Testis (tissue), 3 donors: ENCODE results near the gene KLRF1. TPM values are rescaled to one million over a fixed set of nuclear protein-coding genes. Genes with fewer than 3 reads are reported as not detected.

Experiments used
- DNase-seq: peaks from one replicate; pipeline ENCODE4 v3.0.0-alpha.2; 2019
- H3K27ac ChIP-seq, 2 donors: fragments of 200-600 bp; sonication (generic); one replicate each; pipeline ENCODE4 v1.5.1; 2019
- H3K27me3 ChIP-seq: fragments of 200-600 bp; sonication (generic); one replicate; pipeline ENCODE4 v1.5.1; 2019
- H3K36me3 ChIP-seq: fragments of 200-600 bp; sonication (generic); one replicate; pipeline ENCODE4 v1.5.1; 2017; ENCODE audit warnings: low read depth; ENCODE audit errors: missing control alignments
- H3K4me1 ChIP-seq: fragments of 200-600 bp; sonication (generic); one replicate; pipeline ENCODE4 v1.5.1; 2019
- H3K4me3 ChIP-seq, 2 donors: fragments of 200-600 bp; sonication (generic); one replicate each; pipeline ENCODE4 v1.5.1; 2017 to 2019
- H3K9me3 ChIP-seq: fragments of 200-600 bp; sonication (generic); one replicate; pipeline ENCODE4 v1.5.1; 2017
- POLR2A ChIP-seq: fragments of 450-650 bp; IDR thresholded peaks from one replicate; pipeline ENCODE4 v1.6.1; 2017; ENCODE audit warnings: antibody characterized with exemption, mild to moderate bottlenecking, moderate library complexity
- WGBS, 2 donors: methylation state at CpG; one replicate each; pipeline ENCODE4 v1.1.5; 2018; 5-methylcytosine and 5-hydroxymethylcytosine counted together
- intact Hi-C: fragments of 100-400 bp; cut with DNase I; formaldehyde crosslinking; loops from one replicate; pipeline ENCODE4 v1.15.1; 2023; ENCODE audit warnings: low total_unique reads
- polyA plus RNA-seq: library from polyadenylated mRNA; stranded (reverse); fragments of 350-450 nt; fragmentation: Illumina TruSeq; extraction: RNeasy Lipid Tissue Mini Kit (QIAGEN cat#74804); gene quantifications from one replicate; pipeline ENCODE4 v1.2.3, GENCODE V29; 2014; ENCODE audit warnings: low read depth, low replicate concordance; ENCODE audit not compliant: insufficient read depth
- total RNA-seq, 2 donors: library from RNA; depleted of rRNA; stranded (reverse); fragments of >200 nt; gene quantifications; one replicate each; pipeline ENCODE4 v1.2.3, GENCODE V29; 2016
- TF ChIP-seq, protein P1 (sequence below), 3 experiments: fragments of 450-650 bp in 2 of 3; fragments of 200-600 bp in 1 of 3; sonication (generic) in 1 of 3; IDR thresholded peaks; one replicate each; pipeline ENCODE4 v1.5.1; 2016 to 2019; ENCODE audit warnings: antibody characterized with exemption in 3 of 3, mild to moderate bottlenecking in 2 of 3, moderate library complexity in 1 of 3

KLRF1 gene
- total and polyA plus RNA-seq, 3 donors from 2014 or later, result 0.43 to 1.2 (median 1.0) TPM

DNA sequence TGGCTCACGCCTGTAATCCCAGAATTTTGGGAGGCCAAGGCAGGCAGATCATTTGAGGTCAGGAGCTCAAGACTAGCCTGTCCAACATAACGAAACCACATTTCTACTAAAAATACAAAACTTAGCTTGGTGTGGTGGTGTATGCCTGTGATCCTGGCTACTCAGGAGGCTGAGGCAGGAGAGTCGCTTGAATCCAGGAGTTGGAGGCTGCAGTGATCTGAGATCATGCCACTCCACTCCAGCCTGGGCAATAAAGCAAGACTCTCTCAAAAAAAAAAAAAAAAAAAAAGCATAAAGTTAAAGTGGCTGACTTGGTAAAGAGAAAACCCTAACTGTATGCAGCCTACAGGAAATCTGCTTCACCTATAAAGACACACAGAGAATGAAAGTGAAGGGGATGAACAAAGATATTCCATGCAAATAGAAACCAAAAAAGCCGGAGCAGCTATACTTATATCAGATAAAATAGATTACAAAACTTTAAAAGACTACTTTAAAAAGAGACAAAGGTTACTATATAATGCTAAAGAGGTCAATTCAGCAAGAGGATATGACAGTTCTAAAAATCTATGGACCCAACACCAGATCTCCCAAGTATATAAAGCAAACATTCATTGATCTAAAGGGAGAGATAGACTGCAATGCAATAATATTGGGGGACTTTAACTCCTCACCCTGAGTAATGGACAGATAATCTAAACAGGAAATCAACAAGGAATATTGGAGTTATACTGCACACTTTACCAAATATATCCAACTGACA, 37.8 kb downstream of the KLRF1 start:
- no peaks in the 10 kb centered on the region for H3K9me3 ChIP-seq
- no peaks in the 10 kb centered on the region for H3K27me3 ChIP-seq
- 72 to 79% methylated on average over 4 of the region's 4 CpGs for WGBS, 2 donors
- H3K36me3 ChIP-seq, result no peaks in the 10 kb centered on the region
- no peak for DNase-seq
- H3K27ac ChIP-seq, result no peak overlapping the region
- TF ChIP-seq POLR2A, result no peak
- TF ChIP-seq, protein P1, sequence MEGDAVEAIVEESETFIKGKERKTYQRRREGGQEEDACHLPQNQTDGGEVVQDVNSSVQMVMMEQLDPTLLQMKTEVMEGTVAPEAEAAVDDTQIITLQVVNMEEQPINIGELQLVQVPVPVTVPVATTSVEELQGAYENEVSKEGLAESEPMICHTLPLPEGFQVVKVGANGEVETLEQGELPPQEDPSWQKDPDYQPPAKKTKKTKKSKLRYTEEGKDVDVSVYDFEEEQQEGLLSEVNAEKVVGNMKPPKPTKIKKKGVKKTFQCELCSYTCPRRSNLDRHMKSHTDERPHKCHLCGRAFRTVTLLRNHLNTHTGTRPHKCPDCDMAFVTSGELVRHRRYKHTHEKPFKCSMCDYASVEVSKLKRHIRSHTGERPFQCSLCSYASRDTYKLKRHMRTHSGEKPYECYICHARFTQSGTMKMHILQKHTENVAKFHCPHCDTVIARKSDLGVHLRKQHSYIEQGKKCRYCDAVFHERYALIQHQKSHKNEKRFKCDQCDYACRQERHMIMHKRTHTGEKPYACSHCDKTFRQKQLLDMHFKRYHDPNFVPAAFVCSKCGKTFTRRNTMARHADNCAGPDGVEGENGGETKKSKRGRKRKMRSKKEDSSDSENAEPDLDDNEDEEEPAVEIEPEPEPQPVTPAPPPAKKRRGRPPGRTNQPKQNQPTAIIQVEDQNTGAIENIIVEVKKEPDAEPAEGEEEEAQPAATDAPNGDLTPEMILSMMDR (IDR thresholded peaks at IDR 0.05), result no peak
- H3K4me1 ChIP-seq, result no peaks in the 10 kb centered on the region
- H3K4me3 ChIP-seq, result no peak overlapping the region
- intact Hi-C loops, result no loop called here

DNA sequence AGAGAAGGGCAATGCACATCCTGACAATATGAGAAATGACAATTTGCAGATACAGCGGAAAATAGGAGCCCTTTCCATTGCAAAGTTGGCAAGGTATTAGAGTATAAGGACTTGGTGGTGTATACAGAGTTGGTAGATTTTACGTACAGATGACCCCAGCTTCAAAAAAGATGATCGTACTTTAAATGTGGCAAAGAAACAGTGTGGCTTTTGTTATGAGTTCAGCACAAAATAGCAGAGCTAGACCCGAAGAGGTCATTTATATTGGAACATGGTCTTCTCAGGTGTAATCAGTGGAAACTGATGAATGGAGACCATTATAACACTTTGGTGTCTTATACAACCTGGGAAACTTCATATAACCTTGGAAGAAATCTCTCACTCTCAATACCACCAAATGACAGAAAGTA, 39.6 kb downstream of the KLRF1 start:
- Histone ChIP-seq H3K4me1 (peaks cover 5% of the 10 kb centered on the region), H3K4me3 (peak overlapping the region; percentile 17 to 24), H3K27ac (peak overlapping the region; percentile 2 to 74), H3K9me3 (no peaks in the 10 kb centered on the region), H3K27me3 (no peaks in the 10 kb centered on the region), H3K36me3 (no peaks in the 10 kb centered on the region)
- no peak for DNase-seq
- 48 to 50% methylated on average over 4 of the region's 4 CpGs for WGBS, 2 donors
- intact Hi-C loops, result no loop called here
- TF ChIP-seq POLR2A, result no peak
- TF ChIP-seq, protein P1 (IDR thresholded peaks at IDR 0.05), result no peak

DNA sequence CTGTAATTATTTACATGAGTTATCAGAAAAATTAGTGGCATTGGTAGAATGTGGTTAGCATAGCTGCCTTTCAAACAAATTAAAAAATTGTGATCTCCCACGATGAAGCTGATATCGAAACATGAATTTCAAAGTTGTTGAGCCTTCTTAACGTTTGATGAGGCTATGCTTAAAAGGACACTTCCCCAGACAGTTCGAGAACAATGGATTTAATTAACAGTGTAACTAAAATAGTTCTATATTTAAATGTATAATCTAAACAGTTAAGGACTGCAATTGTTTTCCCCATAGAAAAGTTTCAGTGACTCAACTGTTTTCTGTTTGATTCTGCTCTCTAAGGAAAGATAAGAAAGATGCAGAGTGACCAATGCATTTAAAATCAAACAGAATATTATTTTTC, 40.2 kb downstream of the KLRF1 start:
- H3K4me1 ChIP-seq, result peaks cover 6% of the 10 kb centered on the region
- H3K27me3 ChIP-seq, result no peaks in the 10 kb centered on the region
- DNase-seq, result no peak
- 44 to 46% methylated on average over 4 of the region's 4 CpGs for WGBS, 2 donors
- peak overlapping the region; percentile 17 to 24 for H3K4me3 ChIP-seq
- no peaks in the 10 kb centered on the region for H3K36me3 ChIP-seq
- intact Hi-C loops, result no loop called here
- TF ChIP-seq, protein P1 (IDR thresholded peaks at IDR 0.05), result no peak
- TF ChIP-seq POLR2A, result no peak
- H3K9me3 ChIP-seq, result no peaks in the 10 kb centered on the region
- H3K27ac ChIP-seq, result peak overlapping the region; percentile 2 to 74

DNA sequence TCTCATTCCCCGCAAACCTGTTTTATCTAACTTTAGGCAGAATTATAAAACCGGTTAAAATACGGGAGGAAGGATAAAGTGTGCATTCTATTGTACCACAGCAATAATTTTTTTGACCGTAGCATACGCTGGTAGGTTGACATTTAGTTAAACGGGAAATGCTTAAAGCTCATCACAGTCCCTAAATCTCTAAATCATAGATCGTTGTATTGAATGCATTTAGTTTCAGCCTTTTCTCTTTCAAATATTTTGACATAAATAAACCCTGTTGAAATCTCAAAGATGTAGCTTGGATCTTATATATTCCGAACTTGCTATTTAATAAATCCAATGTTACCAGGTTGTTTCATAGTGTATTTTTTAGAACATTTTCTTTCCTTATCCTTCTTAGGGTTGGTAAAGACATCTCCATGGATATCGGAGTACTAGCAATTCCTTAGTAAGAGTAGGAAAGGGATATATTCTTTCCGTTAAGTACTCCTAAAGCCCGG, 41.1 kb downstream of the KLRF1 start:
- no peak for DNase-seq
- H3K27ac ChIP-seq, result peak overlapping the region; percentile 85 to 87

More for the DNA sequence above, 41.1 kb downstream of the KLRF1 start:
- H3K4me3 ChIP-seq, result peak overlapping the region; percentile 24 to 51
- TF ChIP-seq, protein P1 (IDR thresholded peaks at IDR 0.05), result no peak
- TF ChIP-seq POLR2A, result no peak
- H3K4me1 ChIP-seq, result peaks cover 6% of the 10 kb centered on the region
- H3K36me3 ChIP-seq, result no peaks in the 10 kb centered on the region
- H3K27me3 ChIP-seq, result no peaks in the 10 kb centered on the region
- H3K9me3 ChIP-seq, result no peaks in the 10 kb centered on the region
- 57 to 63% methylated on average over 11 of the region's 11 CpGs for WGBS, 2 donors
- intact Hi-C loops, result no loop called here
